Adrenal gland (tissue), 5 donors: ENCODE data around the gene LASP1.

Source experiments
- CTCF ChIP-seq, 6 experiments: fragments of 450-650 bp in 4 of 6; fragments of 200-600 bp in 2 of 6; sonication (generic) in 1 of 6; IDR thresholded peaks; 1 replicate in 5 of 6; 2 replicates in 1 of 6; pipeline versions ENCODE4 v1.5.1 to v1.8.0; 2016 to 2021; ENCODE audit warnings: antibody characterized with exemption in 6 of 6, mild to moderate bottlenecking in 2 of 6, moderate library complexity in 1 of 6
- POLR2A ChIP-seq, 2 donors: fragments of 450-650 bp; IDR thresholded peaks; one replicate each; pipeline ENCODE4 v1.6.1; 2017; ENCODE audit warnings: antibody characterized with exemption in 2 of 2, mild to moderate bottlenecking in 2 of 2, moderate library complexity in 1 of 2
- donor health status: DM: no; HTN: no; CAD: no.

- TF ChIP-seq CTCF (IDR thresholded peaks at IDR 0.05) = peak in 1 of 6 experiments; percentile 14
- peak in 1 of 2 donors; percentile 65 for TF ChIP-seq POLR2A (IDR thresholded peaks at IDR 0.05)
Measured at GRCh38 chr17:38871247-38872015, 1.6 kb downstream of the LASP1 start.
